DOHH2 (cell line): Measurements from ENCODE around the gene CIDEB.

ENCODE experiments used
- CTCF ChIP-seq: fragments of 200-600 bp; sonication (generic); IDR thresholded peaks from one replicate; pipeline ENCODE4 v1.5.1; 2014; ENCODE audit warnings: antibody characterized with exemption, mild to moderate bottlenecking, low read depth, low read length; ENCODE audit not compliant: poor library complexity, severe bottlenecking
- EZH2phosphoT487 ChIP-seq: fragments of 200-600 bp; sonication (generic); IDR thresholded peaks from 2 replicates; pipeline ENCODE4 v1.6.1; 2017; ENCODE audit warnings: borderline replicate concordance, mild to moderate bottlenecking, antibody characterized with exemption, low read length, moderate library complexity, mixed read lengths

- no peak for TF ChIP-seq CTCF
- no peak for TF ChIP-seq EZH2phosphoT487
Measured at GRCh38 chr14:24317141-24317928, 9.6 kb upstream of the CIDEB start.
